HG03460 (cell line): Measurements from ENCODE around the gene ROBO2.

ENCODE experiments used
- ATAC-seq: cut with Tn5 transposase; IDR thresholded peaks from one replicate; pipeline ENCODE4 v1.9.1; 2021; ENCODE audit not compliant: unreplicated experiment

The ROBO2 gene

GRCh38 chr3:77039606-77040171 lies at the start of gene ROBO2:
TSS of gene ROBO2 (plus strand) at chr3:77040099. CDS start at chr3:77040786, 687 bp downstream.
- ATAC-seq: no peak

- no peak for ATAC-seq
These were observed 49.3 kb upstream of the ROBO2 start for GRCh38 chr3:76990606-76991005.

DNA sequence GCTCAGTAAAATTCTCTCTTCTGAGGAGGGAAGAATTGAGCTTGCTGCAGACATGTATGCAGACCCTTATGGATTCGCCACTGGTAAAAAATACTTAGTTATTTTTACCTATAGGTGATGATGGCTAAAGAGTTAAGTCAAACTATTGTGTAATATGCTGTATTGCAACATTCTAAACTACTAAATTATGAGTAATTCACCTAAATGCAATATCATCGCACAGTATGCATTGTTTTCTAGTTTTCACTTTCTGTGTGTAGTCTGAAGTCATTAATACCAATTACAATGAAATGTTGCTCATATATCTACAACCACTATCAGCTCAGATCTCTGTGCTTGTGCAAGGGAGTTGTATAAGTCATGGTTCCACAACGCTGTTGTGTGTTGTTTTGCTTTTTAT lies 48.7 kb upstream of the ROBO2 start:
- ATAC-seq: no peak

GRCh38 chr3:76997733-76998132 lies 42.2 kb upstream of the ROBO2 start:
- no peak for ATAC-seq

GRCh38 chr3:76998555-76998954 lies 41.3 kb upstream of the ROBO2 start:
- ATAC-seq: no peak

DNA sequence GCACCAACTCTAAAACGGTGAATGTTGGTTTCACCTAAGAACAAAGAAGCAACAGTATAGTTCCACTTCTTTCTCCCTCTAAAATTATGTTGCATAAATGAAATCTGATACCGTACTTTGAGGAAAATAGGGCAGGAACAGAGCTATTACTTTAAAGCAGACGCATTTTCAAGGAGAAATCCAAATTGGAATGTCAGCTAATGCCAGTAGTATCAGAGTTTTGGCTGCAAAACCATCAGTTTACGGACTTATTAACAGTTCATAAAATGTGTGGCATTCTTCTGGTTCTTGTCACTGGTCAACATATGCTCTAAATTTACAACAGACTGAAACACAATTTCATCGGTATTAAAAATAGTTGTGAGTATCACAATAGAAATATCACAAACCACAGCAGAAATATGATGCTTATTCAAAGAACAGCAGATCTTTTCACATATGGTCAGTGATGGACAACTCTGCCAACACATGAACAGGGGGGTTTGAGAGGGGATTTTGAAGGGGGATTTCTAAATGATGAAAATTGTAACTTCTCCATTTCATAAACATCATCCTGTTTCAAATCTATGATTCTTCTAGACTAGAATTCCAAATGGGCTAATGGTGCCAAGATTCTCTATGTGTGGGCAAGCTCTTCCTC lies 38.7 kb upstream of the ROBO2 start:
- no peak for ATAC-seq

DNA sequence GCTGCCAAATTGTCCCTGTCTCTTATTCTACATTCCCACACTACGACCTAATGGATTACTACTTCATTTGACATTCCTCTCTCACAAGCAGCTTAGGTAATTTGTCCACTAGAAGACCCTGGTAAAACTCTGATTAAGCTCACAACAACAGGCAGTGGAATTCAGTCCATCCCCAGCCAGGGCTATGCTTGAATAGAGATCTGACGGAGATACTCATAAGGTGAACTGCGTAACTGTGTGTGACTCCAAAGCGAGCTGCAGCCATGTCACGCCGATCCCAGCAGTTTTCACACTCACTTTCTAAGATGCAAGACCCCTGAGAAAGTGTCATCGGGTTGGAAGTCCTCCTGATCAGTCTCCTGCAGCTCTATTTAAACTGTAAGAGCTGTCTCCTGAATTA lies 25.7 kb upstream of the ROBO2 start:
- no peak for ATAC-seq

- no peak for ATAC-seq
These were observed 14.4 kb upstream of the ROBO2 start for GRCh38 chr3:77025471-77025870.

- ATAC-seq: no peak
These were observed 12.8 kb upstream of the ROBO2 start for GRCh38 chr3:77026904-77027634.

DNA sequence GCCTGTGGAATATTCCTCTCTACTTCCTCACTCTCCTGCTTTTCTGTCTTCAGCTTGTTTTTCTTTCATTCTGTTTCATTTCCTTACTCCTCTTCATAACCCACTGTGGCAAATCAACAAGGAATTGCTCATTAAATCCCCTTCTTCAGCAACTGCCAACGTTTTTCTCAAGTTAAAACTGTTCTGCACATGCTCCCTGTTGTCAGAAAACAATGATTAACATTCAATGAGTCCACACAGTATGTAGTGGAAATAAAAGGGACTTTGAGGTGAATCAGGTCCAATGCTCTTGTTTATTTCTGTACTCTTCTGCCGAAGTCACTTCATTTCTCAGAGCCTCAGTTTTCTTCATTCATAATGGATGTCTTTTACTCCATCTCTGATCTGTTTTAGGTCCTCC lies 11.9 kb upstream of the ROBO2 start:
- ATAC-seq: no peak

GRCh38 chr3:77038468-77038929 lies 1.4 kb upstream of the ROBO2 start:
- ATAC-seq: no peak

DNA sequence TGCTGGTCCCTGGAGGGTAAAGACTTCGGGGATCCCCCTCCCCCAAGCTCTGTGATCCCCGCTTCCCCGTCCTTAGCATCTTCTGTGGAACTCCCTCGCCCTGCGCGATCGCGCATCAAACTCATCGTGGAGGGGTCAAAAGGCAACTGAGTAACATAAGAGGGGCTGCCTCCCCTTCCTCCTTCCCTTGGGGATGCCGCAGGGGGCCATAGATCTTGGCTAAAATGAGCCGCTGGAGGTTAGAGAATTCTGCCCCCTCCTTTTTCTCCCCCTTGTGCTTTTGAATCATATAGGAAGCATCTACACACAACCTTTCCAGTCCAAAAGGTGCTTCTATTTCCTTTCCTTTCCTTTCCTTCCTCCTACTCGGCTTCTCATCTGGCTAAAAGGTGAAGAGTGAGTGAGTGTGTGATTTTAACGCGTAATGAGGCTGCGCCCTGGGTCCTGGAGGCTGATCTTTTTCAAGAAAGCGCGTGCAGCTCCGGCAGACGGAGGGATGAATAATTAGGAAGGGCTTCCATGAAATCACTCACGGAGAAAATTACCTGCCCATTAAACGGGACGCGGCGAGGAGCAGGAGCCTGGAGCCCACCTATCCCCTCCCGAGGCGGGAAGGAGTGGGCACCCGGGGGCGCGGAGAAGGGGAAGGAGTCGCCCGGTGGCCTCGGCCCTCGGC lies 831 bp upstream of the ROBO2 start:
- no peak for ATAC-seq

DNA sequence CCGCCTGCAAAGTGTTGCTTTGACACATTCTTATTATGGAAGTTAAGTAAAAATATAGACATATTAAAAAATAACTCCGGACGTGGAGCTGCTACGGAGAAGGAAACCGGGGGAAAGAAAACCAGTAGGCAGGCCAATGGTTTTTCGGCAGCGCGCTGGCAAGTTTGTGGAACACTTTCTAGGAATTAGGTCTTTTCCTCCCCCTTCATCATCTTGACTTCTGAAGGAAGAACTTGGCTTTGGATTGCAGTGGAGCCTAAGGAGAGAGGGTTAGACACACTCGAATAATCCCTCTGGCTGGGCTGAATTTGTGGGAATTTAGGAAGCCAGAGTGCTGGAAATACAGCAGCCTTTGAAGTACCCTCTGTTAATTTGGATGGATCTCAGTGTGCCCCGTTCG lies 317 bp downstream of the ROBO2 start:
- no peak for ATAC-seq

DNA sequence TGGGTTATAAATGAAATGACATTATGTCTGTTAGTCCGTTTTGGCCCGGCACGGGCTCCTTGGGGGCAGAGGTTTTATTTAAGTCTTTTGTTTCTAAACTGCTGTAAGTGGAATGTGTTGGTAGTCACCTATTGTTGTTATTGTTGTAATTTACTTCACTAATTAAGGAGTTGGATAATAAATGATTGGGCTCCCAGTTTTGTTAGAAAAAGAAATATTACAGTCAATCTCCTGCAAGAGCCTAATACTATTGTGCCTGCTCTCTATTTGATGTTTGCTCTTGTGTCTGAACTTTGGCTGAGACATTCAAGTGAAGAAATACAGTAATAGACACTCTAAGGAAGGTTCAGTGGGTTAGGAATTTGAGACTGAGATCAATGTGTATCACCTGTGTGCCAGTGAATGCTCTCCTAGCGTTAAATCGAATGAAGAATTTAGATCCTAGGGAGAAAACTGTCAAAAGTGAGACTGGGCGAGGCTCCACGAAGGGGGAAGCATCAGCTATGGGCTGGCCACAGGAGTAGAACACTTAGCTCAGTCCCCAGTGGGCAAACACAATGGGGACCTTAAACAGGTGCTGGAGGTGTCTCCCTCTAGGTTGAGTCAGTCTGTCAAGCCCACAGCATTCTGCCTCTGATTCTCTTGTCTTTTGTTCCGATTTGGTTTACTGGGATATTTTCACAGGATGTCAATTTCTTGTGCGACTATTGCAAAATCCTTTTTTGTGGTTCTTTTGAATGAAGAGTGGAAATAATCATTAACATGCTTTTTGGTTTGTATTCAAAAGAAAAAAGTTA lies 1.2 kb downstream of the ROBO2 start:
- ATAC-seq: no peak

- no peak for ATAC-seq
These were observed 1.9 kb downstream of the ROBO2 start for GRCh38 chr3:77041811-77042210.

- ATAC-seq: no peak
These were observed 2.4 kb downstream of the ROBO2 start for GRCh38 chr3:77042343-77042742.

- no peak for ATAC-seq
These were observed 3.0 kb downstream of the ROBO2 start for GRCh38 chr3:77042882-77043281.

GRCh38 chr3:77045686-77046085 lies 5.8 kb downstream of the ROBO2 start:
- ATAC-seq: no peak

- ATAC-seq: no peak
These were observed 8.3 kb downstream of the ROBO2 start for GRCh38 chr3:77048186-77048585.

DNA sequence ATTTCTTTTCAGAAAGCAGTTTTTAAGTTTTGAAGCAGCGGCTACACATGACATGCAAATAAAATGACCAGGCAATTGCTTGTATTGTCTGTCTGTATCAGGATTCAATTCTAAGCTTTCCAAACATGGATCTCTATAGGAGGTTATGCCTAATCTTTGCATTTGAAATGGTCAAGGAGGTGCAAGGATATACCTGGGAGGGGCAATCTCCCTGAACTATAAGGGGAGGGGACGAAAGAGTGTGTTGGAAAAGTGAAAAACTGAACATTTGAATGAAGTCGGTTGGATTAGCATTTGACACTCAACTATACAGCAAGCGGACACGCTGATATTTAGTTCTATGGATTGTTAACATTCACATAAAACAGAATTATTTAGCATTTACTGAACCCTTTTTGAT lies 11.7 kb downstream of the ROBO2 start:
- ATAC-seq: no peak

GRCh38 chr3:77052051-77052501 lies 12.2 kb downstream of the ROBO2 start:
- no peak for ATAC-seq
